Liver (tissue), 9 donors: Measurements from ENCODE around the gene PDX1. TPM values are rescaled to one million over a fixed set of nuclear protein-coding genes. Genes with fewer than 3 reads are reported as not detected.

Experiments
- DNase-seq: peaks from one replicate; pipeline ENCODE4 v3.0.0-alpha.2; 2017; ENCODE audit warnings: low spot score
- H3K27ac ChIP-seq, 2 donors: one replicate each; pipeline ENCODE4 v1.7.0; 2013; ENCODE audit warnings: inconsistent platforms in 2 of 2, low read length in 2 of 2, control low read depth in 1 of 2, low read depth in 1 of 2, mild to moderate bottlenecking in 1 of 2
- H3K27me3 ChIP-seq, 4 donors: one replicate each; pipeline versions ENCODE4 v1.6.1 to v1.7.0; 2013; ENCODE audit warnings: low read length in 3 of 4, inconsistent platforms in 1 of 4, mild to moderate bottlenecking in 1 of 4, moderate library complexity in 1 of 4; ENCODE audit not compliant: control insufficient read depth in 4 of 4, insufficient read depth in 4 of 4
- H3K36me3 ChIP-seq, 4 donors: one replicate each; pipeline versions ENCODE4 v1.6.1 to v1.7.0; 2013; ENCODE audit warnings: low read length in 3 of 4, mild to moderate bottlenecking in 3 of 4, low read depth in 1 of 4, moderate library complexity in 1 of 4; ENCODE audit not compliant: control insufficient read depth in 4 of 4, insufficient read depth in 3 of 4
- H3K4me1 ChIP-seq, 4 donors: one replicate each; pipeline versions ENCODE4 v1.6.1 to v1.7.0; 2013; ENCODE audit warnings: low read length in 3 of 4, mild to moderate bottlenecking in 3 of 4, moderate library complexity in 1 of 4; ENCODE audit not compliant: control insufficient read depth in 4 of 4, insufficient read depth in 4 of 4
- H3K4me3 ChIP-seq, 3 donors: one replicate each; pipeline versions ENCODE4 v1.6.1 to v1.7.0; 2013; ENCODE audit warnings: low read length in 3 of 3, control low read depth in 1 of 3, low read depth in 1 of 3, mild to moderate bottlenecking in 1 of 3
- H3K9ac ChIP-seq, 2 donors: one replicate each; pipeline ENCODE4 v1.7.0; 2013; ENCODE audit warnings: low read length in 2 of 2, mild to moderate bottlenecking in 2 of 2, moderate library complexity in 2 of 2, control low read depth in 1 of 2, low read depth in 1 of 2
- H3K9me3 ChIP-seq, 4 donors: one replicate each; pipeline versions ENCODE4 v1.6.1 to v1.7.0; 2013; ENCODE audit warnings: low read length in 3 of 4; ENCODE audit not compliant: control insufficient read depth in 4 of 4
- CTCF ChIP-seq: fragments of 150-350 bp; IDR thresholded peaks from 2 replicates; pipeline ENCODE4 v1.5.1; 2017; ENCODE audit warnings: improper control_type of control experiment, low read depth, low read length; ENCODE audit not compliant: missing input control
- EGR1 ChIP-seq, 2 donors: IDR thresholded peaks; 2 replicates each; pipeline ENCODE4 v1.6.1; 2016 to 2018; ENCODE audit warnings: antibody characterized with exemption in 2 of 2, low read depth in 2 of 2
- FOXA1 ChIP-seq: IDR thresholded peaks from 2 replicates; pipeline ENCODE4 v1.6.1; 2016; ENCODE audit warnings: antibody characterized with exemption
- FOXA2 ChIP-seq: IDR thresholded peaks from 2 replicates; pipeline ENCODE4 v1.6.1; 2016; ENCODE audit warnings: antibody characterized with exemption
- HNF4G ChIP-seq: IDR thresholded peaks from 2 replicates; pipeline ENCODE4 v1.6.1; 2016; ENCODE audit warnings: antibody characterized with exemption
- JUND ChIP-seq, 2 donors: IDR thresholded peaks; 2 replicates each; pipeline ENCODE4 v1.6.1; 2016; ENCODE audit warnings: antibody characterized with exemption in 2 of 2
- MAX ChIP-seq: IDR thresholded peaks from 2 replicates; pipeline ENCODE4 v1.6.1; 2016; ENCODE audit warnings: antibody characterized with exemption
- NR2F2 ChIP-seq: IDR thresholded peaks from 2 replicates; pipeline ENCODE4 v1.6.1; 2016; ENCODE audit warnings: antibody characterized with exemption
- RAD21 ChIP-seq, 2 donors: IDR thresholded peaks; 2 replicates each; pipeline ENCODE4 v1.6.1; 2016; ENCODE audit warnings: antibody characterized with exemption in 2 of 2, mild to moderate bottlenecking in 2 of 2
- RXRA ChIP-seq, 2 donors: IDR thresholded peaks; 2 replicates each; pipeline ENCODE4 v1.6.1; 2017 to 2018; ENCODE audit warnings: antibody characterized with exemption in 2 of 2, mild to moderate bottlenecking in 1 of 2
- ZBTB33 ChIP-seq: IDR thresholded peaks from 2 replicates; pipeline ENCODE4 v1.6.1; 2016; ENCODE audit warnings: antibody characterized with exemption
- WGBS: extraction: QIAGEN DNeasy Blood & Tissue Kit; methylation state at CpG from one replicate; pipeline ENCODE4 v1.1.7; 2013; 5-methylcytosine and 5-hydroxymethylcytosine counted together
- polyA plus RNA-seq, 2 donors: library from polyadenylated mRNA; stranded (reverse) in 1 of 2; unstranded in 1 of 2; fragments of 200-250 nt in 1 of 2; fragments of >200 nt in 1 of 2; fragmentation: Nextera tagmentation in 1 of 2; extraction: Ambion mirVana in 1 of 2; gene quantifications; one replicate each; pipeline versions ENCODE4 v1.2.1 to v1.2.3, GENCODE V29; 2013 to 2015
- total RNA-seq, 2 donors: library from RNA; depleted of rRNA; stranded (reverse); fragments of >200 nt; gene quantifications; one replicate each; pipeline ENCODE4 v1.2.3, GENCODE V29; 2014
- donor health status: healthy.
- donor health status: healthy.
- donor health status: healthy.
- donor health status: healthy.
- donor health status: healthy.

The PDX1 gene
- total and polyA plus RNA-seq, 4 donors: 0.08 to 0.16 (median 0.10) TPM; not detected in 1

GRCh38 chr13:27967736-27968315, 48.0 kb downstream of the PDX1 start:
- WGBS: 5% methylated on average over 33 of the region's 33 CpGs
- TF ChIP-seq RXRA (IDR thresholded peaks at IDR 0.05) (no peak), MAX (no peak), JUND (IDR thresholded peaks at IDR 0.05) (no peak), FOXA2 (no peak)
- H3K4me1 ChIP-seq: peaks cover 9 to 18% (median 11%) of the 10 kb centered on the region in 4 donors

GRCh38 chr13:27968316-27969081, 48.7 kb downstream of the PDX1 start:
- peak overlapping the region in 1 of 3 donors; percentile 24 for H3K4me3 ChIP-seq
- H3K36me3 ChIP-seq: no peaks in the 10 kb centered on the region
- TF ChIP-seq FOXA1: no peak
- no peak for TF ChIP-seq HNF4G
- TF ChIP-seq ZBTB33: no peak
- no peak for TF ChIP-seq MAX
- TF ChIP-seq NR2F2: no peak
- TF ChIP-seq EGR1 (IDR thresholded peaks at IDR 0.05; ENCODE audit: low read depth in 2 of 2): no peak
- no peak for TF ChIP-seq RAD21 (IDR thresholded peaks at IDR 0.05)
- TF ChIP-seq FOXA2: no peak
- TF ChIP-seq CTCF: no peak
- peaks cover 10 to 40% (median 26%) of the 10 kb centered on the region in 4 donors for H3K27me3 ChIP-seq
- no peak overlapping the region for H3K9ac ChIP-seq
- 2% methylated on average over 86 of the region's 86 CpGs for WGBS
- no peaks in the 10 kb centered on the region for H3K9me3 ChIP-seq
- no peak for DNase-seq
- peaks cover 9 to 18% (median 11%) of the 10 kb centered on the region in 4 donors for H3K4me1 ChIP-seq
- H3K27ac ChIP-seq: no peak overlapping the region

More at GRCh38 chr13:27967736-27968315, 48.0 kb downstream of the PDX1 start:
- Histone ChIP-seq H3K27me3 (peaks cover 10 to 40% (median 26%) of the 10 kb centered on the region in 4 donors), H3K27ac (no peak overlapping the region), H3K9me3 (no peaks in the 10 kb centered on the region), H3K9ac (no peak overlapping the region), H3K4me3 (peak overlapping the region in 1 of 3 donors; percentile 24), H3K36me3 (no peaks in the 10 kb centered on the region)
- no peak for DNase-seq
